Naive B cell (primary cell): ENCODE results near the gene AP3B1. TPM values are rescaled to one million over a fixed set of nuclear protein-coding genes. Genes with fewer than 3 reads are reported as not detected.

Experiments used
- ATAC-seq, 2 donors: fragments of 150-1000 bp; cut with Tn5 transposase; 2 replicates each; pipeline ENCODE4 v1.10.0; 2021; ENCODE audit warnings: low read depth in 2 of 2, mild to moderate bottlenecking in 2 of 2, moderate library complexity in 2 of 2
- DNase-seq: peaks from one replicate; pipeline ENCODE4 v3.0.0; 2022
- H3K27ac Mint-ChIP-seq, 6 donors: one replicate each; pipeline ENCODE4 v1.8.0; 2020 to 2022; ENCODE audit warnings: mild to moderate bottlenecking in 6 of 6, mixed read lengths in 6 of 6, moderate library complexity in 5 of 6, inconsistent platforms in 2 of 6
- H3K27me3 Mint-ChIP-seq, 3 donors: one replicate each; pipeline ENCODE4 v1.8.0; 2021 to 2022; ENCODE audit warnings: mixed read lengths in 3 of 3, mild to moderate bottlenecking in 1 of 3
- H3K36me3 Mint-ChIP-seq, 2 donors: one replicate each; pipeline ENCODE4 v1.8.0; 2020 to 2022; ENCODE audit warnings: mixed read lengths in 2 of 2, inconsistent platforms in 1 of 2, mild to moderate bottlenecking in 1 of 2
- H3K4me1 Mint-ChIP-seq, 3 donors: one replicate each; pipeline ENCODE4 v1.8.0; 2020 to 2022; ENCODE audit warnings: mixed read lengths in 3 of 3, inconsistent platforms in 1 of 3, mild to moderate bottlenecking in 1 of 3, moderate library complexity in 1 of 3
- H3K4me3 Mint-ChIP-seq, 8 donors: one replicate each; pipeline ENCODE4 v1.8.0; 2020 to 2022; ENCODE audit warnings: mild to moderate bottlenecking in 8 of 8, mixed read lengths in 8 of 8, moderate library complexity in 8 of 8, inconsistent platforms in 2 of 8
- H3K9me3 Mint-ChIP-seq, 7 donors: one replicate each; pipeline ENCODE4 v1.8.0; 2020 to 2022; ENCODE audit warnings: mixed read lengths in 7 of 7, mild to moderate bottlenecking in 5 of 7, inconsistent platforms in 2 of 7, moderate library complexity in 1 of 7
- polyA plus RNA-seq, 6 donors: library from polyadenylated mRNA; unstranded; fragments of 300-500 nt; fragmentation: Illumina TruSeq; gene quantifications; one replicate each; pipeline ENCODE4 v1.2.3, GENCODE V29; 2021; ENCODE audit warnings: low read depth in 6 of 6

AP3B1 gene
- polyA plus RNA-seq, 6 donors from 2014 or later: 57.1 to 152 (median 98.9) TPM

- Mint-ChIP-seq H3K4me1 (peaks cover 0 to 4% (median 0%) of the 10 kb centered on the region in 3 donors), H3K27me3 (no peaks in the 10 kb centered on the region), H3K27ac (peak overlapping the region in 3 of 6 donors; percentile 22 to 47 (median 30)), H3K9me3 (no peaks in the 10 kb centered on the region), H3K36me3 (peaks cover 18 to 31% of the 10 kb centered on the region in 2 donors), H3K4me3 (no peak overlapping the region)
- DNase-seq (no peak), ATAC-seq (no peak)
Measured at GRCh38 chr5:77994943-77995342, 299.6 kb downstream of the AP3B1 start.

DNA sequence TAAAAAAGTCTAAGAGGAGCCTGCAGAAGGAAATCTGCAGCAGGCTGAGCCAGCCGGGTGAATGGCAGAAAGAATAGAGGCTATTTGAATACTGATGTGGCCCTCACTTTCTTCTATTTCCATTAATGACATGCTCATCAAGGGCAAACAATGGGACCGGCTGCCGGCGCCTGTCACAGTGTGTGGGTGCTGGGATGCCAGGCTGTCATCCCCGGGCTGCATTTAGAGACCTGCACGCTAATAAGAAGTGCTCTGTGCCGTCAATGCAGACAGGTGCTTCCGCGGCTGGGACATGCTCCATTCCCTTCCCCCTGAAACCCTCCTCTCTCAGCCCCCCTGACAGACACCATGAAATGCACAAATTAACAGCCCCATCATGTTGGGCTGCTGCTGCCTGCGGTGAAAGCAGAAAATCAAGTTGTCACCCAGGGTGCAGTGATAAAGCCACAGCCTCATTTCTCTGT is 300.6 kb downstream of the AP3B1 start:
- no peak for DNase-seq
- Mint-ChIP-seq H3K27me3 (no peaks in the 10 kb centered on the region), H3K4me3 (no peak overlapping the region), H3K9me3 (no peaks in the 10 kb centered on the region), H3K36me3 (peaks cover 13 to 20% of the 10 kb centered on the region in 2 donors), H3K27ac (no peak overlapping the region), H3K4me1 (peaks cover 0 to 4% (median 0%) of the 10 kb centered on the region in 3 donors)
- ATAC-seq: no peak

DNA sequence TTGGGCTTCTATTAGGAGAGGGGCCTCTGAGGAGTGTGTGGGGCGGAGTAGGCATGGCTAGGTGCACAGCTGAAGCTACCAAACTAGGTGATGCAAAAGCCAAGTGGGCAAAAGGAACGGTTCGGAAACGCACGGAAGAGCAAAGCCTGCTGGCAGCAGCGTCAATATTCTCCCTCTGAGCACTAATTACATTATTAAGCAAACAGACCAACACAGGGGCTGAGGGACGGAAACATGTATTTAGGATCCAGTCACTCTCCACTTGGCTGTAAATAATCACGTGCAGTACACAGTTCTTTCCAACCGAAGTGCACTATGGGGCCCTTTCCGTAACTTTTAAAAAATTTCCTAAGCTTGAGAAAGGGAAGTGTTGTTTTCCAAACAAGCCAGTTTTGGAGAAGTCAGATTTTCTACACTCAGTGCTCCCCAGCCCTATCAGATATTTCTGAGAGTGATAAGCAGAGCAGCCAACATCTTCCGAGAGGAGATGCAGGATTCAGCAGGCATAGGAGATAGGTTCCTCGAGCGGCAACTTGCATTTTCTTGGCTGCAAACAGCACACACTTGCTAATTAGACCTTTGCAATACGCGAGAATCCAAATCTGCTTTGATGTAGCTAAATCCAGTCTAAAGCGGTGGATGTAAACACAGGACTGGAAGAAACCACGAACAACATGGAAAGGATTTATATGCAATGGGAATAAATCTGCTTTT is 301.2 kb downstream of the AP3B1 start:
- Mint-ChIP-seq H3K9me3 (no peaks in the 10 kb centered on the region), H3K27ac (no peak overlapping the region), H3K4me1 (peaks cover 0 to 4% (median 0%) of the 10 kb centered on the region in 3 donors), H3K36me3 (peaks cover 13 to 16% of the 10 kb centered on the region in 2 donors), H3K4me3 (no peak overlapping the region), H3K27me3 (no peaks in the 10 kb centered on the region)
- ATAC-seq: no peak
- DNase-seq: no peak

GRCh38 chr5:77991084-77991483 is 303.4 kb downstream of the AP3B1 start:
- peaks cover 0 to 5% (median 4%) of the 10 kb centered on the region in 3 donors for H3K4me1 Mint-ChIP-seq
- H3K27me3 Mint-ChIP-seq: no peaks in the 10 kb centered on the region
- H3K4me3 Mint-ChIP-seq: no peak overlapping the region
- ATAC-seq (no peak), DNase-seq (no peak)
- H3K36me3 Mint-ChIP-seq: peaks cover 8% of the 10 kb centered on the region in 2 donors
- H3K27ac Mint-ChIP-seq: no peak overlapping the region
- no peaks in the 10 kb centered on the region for H3K9me3 Mint-ChIP-seq

- Mint-ChIP-seq H3K36me3 (peaks cover 8% of the 10 kb centered on the region in 2 donors), H3K27me3 (no peaks in the 10 kb centered on the region), H3K4me3 (no peak overlapping the region), H3K27ac (peak overlapping the region in 1 of 6 donors; percentile 2), H3K9me3 (no peaks in the 10 kb centered on the region), H3K4me1 (peaks cover 0 to 5% (median 4%) of the 10 kb centered on the region in 3 donors)
- ATAC-seq: no peak
- DNase-seq: no peak
Measured at GRCh38 chr5:77990020-77990419, 304.5 kb downstream of the AP3B1 start.

- Mint-ChIP-seq H3K36me3 (peaks cover 4 to 5% of the 10 kb centered on the region in 2 donors), H3K4me3 (no peak overlapping the region), H3K27ac (no peak overlapping the region), H3K9me3 (no peaks in the 10 kb centered on the region), H3K4me1 (peaks cover 0 to 5% (median 3%) of the 10 kb centered on the region in 3 donors), H3K27me3 (no peaks in the 10 kb centered on the region)
- DNase-seq (no peak), ATAC-seq (no peak)
Measured at GRCh38 chr5:77987988-77988387, 306.5 kb downstream of the AP3B1 start.

DNA sequence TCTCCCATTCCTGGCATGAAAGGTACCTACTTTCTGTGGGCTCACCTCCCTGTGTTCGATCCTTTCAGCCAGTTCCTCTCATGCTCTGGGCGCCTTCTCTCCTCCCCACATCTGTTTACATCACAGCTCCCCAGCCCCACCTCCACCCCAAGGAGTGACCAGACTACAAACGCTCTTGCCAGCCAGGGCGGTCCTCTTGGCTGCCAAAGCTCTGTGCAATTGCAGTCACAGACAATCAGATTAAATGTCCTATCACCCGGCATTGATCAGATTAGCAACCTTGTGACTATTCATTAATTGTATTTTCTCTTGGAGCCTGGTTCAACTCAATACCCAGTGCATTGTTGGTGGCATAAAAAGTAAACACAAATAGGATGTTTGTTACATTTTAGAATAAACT is 307.2 kb downstream of the AP3B1 start:
- Mint-ChIP-seq H3K4me1 (peaks cover 0 to 5% (median 0%) of the 10 kb centered on the region in 3 donors), H3K4me3 (no peak overlapping the region), H3K27ac (peak overlapping the region in 3 of 6 donors; percentile 71 to 94 (median 88)), H3K27me3 (no peaks in the 10 kb centered on the region), H3K9me3 (no peaks in the 10 kb centered on the region), H3K36me3 (no peaks in the 10 kb centered on the region)
- DNase-seq (no peak), ATAC-seq (no peak)

GRCh38 chr5:77986261-77986660 is 308.2 kb downstream of the AP3B1 start:
- Mint-ChIP-seq H3K4me3 (no peak overlapping the region), H3K9me3 (no peaks in the 10 kb centered on the region), H3K36me3 (no peaks in the 10 kb centered on the region), H3K27me3 (peaks cover 0 to 5% (median 0%) of the 10 kb centered on the region in 3 donors), H3K27ac (peak overlapping the region in 1 of 6 donors; percentile 71), H3K4me1 (peaks cover 0 to 5% (median 0%) of the 10 kb centered on the region in 3 donors)
- no peak for ATAC-seq
- DNase-seq: no peak

GRCh38 chr5:77985247-77985646 is 309.3 kb downstream of the AP3B1 start:
- no peak for ATAC-seq
- H3K27me3 Mint-ChIP-seq: peaks cover 2 to 9% (median 5%) of the 10 kb centered on the region in 3 donors
- H3K36me3 Mint-ChIP-seq: no peaks in the 10 kb centered on the region
- peak overlapping the region in 1 of 6 donors; percentile 24 for H3K27ac Mint-ChIP-seq
- H3K9me3 Mint-ChIP-seq: peaks cover 0 to under 1% (median 0%) of the 10 kb centered on the region in 7 donors
- DNase-seq: no peak
- peaks cover 0 to 5% (median 0%) of the 10 kb centered on the region in 3 donors for H3K4me1 Mint-ChIP-seq
- no peak overlapping the region for H3K4me3 Mint-ChIP-seq

DNA sequence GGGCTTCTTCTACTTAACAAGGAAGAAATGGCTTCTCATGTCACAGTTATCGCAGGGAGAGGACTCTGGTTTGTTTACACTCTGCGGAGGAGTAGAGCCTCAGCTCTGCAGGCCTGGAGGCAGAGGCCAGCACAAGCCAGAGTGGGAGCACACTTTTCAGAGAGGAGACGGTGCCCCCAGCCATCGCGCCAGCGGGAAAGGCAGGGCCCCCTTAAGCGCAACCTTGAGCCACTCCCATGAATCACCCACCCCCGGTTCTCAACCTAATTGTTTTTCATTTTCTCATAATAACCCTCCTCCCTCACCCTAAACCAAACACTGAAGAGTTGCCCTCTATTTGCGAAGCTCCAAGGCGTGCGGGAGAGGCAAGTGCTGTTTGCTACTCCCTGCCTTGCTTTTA is 309.9 kb downstream of the AP3B1 start:
- Mint-ChIP-seq H3K4me3 (no peak overlapping the region), H3K4me1 (peaks cover 0 to 5% (median 0%) of the 10 kb centered on the region in 3 donors), H3K9me3 (peaks cover 0 to 2% (median 0%) of the 10 kb centered on the region in 7 donors), H3K27me3 (peaks cover 5 to 15% (median 9%) of the 10 kb centered on the region in 3 donors), H3K27ac (no peak overlapping the region), H3K36me3 (no peaks in the 10 kb centered on the region)
- DNase-seq (no peak), ATAC-seq (no peak)

DNA sequence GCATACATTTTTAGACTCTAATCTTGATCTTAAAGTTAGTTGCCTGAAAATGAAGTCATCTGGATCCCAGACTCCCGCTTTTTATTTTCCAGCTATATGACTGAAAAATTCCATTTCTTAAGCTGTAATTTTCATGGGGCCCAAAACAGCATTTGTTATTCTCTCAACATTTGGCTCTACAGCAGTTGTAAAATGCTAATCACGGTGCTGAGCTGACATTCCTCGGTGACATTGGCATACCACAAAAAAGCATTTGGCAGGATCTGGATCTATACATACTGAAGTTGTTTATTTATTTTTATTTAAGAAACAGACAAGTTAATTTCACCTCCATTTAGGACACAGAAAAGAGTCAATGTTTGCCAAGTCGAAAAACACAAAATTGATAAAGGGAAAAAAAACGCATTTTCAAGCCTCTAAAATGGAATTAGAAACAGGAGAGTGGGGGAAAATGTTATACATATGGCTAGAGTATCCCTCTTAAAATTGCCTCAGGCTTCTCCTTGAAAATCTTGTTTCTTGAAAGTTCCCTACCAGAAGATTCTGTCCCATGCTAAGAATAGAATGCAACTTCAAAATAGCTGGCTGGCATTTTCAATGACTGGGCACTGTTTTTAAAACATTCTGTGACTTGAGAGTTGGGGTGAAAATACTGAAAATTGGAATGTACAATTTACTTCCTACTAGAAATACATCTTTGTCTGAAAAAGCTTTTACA is 310.9 kb downstream of the AP3B1 start:
- peaks cover 0 to 2% (median 0%) of the 10 kb centered on the region in 7 donors for H3K9me3 Mint-ChIP-seq
- H3K4me3 Mint-ChIP-seq: no peak overlapping the region
- ATAC-seq: no peak
- H3K4me1 Mint-ChIP-seq: peaks cover 0 to 5% (median 0%) of the 10 kb centered on the region in 3 donors
- no peaks in the 10 kb centered on the region for H3K36me3 Mint-ChIP-seq
- DNase-seq: no peak
- H3K27me3 Mint-ChIP-seq: peaks cover 6 to 20% (median 19%) of the 10 kb centered on the region in 3 donors
- no peak overlapping the region for H3K27ac Mint-ChIP-seq

DNA sequence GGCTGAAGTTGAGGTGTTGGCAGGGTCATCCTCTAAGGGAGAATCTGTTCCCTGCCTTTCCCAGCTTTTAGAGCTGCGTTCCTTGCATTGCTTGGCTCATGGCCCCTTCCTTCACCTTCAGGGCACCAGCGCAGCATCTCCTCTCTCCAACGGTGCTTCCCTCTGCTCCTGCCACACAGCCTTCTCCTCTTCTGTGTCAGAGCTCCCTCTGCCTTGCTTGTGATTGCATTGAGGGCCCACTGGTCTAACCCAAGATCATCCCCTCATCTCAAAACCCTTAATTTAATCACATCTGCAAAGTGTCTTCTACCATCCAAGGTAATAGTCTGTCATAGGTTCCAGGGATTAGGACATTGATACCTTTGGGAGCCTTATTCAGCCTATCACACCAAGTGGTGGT is 312.7 kb downstream of the AP3B1 start:
- H3K4me1 Mint-ChIP-seq: no peaks in the 10 kb centered on the region
- peaks cover 0 to 2% (median 0%) of the 10 kb centered on the region in 7 donors for H3K9me3 Mint-ChIP-seq
- DNase-seq (no peak), ATAC-seq (no peak)
- H3K27me3 Mint-ChIP-seq: peaks cover 20 to 37% (median 36%) of the 10 kb centered on the region in 3 donors
- H3K27ac Mint-ChIP-seq: peak overlapping the region in 2 of 6 donors; percentile 3 to 78
- no peak overlapping the region for H3K4me3 Mint-ChIP-seq
- no peaks in the 10 kb centered on the region for H3K36me3 Mint-ChIP-seq

DNA sequence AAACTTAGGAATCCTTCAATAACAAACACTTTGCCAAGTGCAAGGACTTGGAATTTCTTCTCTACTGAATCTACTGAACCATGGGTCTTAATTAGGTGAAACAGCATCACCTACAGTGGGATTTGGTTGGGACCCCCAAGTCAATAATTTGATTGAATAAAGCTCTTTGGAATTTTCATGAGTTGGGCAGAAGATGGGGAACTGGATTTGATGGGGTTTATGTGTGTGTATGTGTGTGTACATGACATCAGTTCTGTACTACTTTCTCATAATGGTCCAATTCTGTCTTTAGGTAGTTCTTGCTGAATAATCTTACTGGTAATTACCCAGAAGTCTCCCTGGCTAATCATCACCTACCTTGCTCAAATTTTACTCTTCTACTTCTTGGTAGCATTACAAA is 319.9 kb downstream of the AP3B1 start:
- peak overlapping the region in 2 of 8 donors; percentile 11 to 44 for H3K4me3 Mint-ChIP-seq
- DNase-seq: no peak
- no peak for ATAC-seq
- H3K27ac Mint-ChIP-seq: no peak overlapping the region
- H3K36me3 Mint-ChIP-seq: no peaks in the 10 kb centered on the region
- H3K4me1 Mint-ChIP-seq: peaks cover 12 to 24% (median 18%) of the 10 kb centered on the region in 3 donors
- H3K9me3 Mint-ChIP-seq: peaks cover 0 to 2% (median 0%) of the 10 kb centered on the region in 7 donors
- H3K27me3 Mint-ChIP-seq: peaks cover 60 to 81% (median 79%) of the 10 kb centered on the region in 3 donors
